HG02623 (cell line): Measurements from ENCODE around the gene SCARB1.

Source experiments
- ATAC-seq: cut with Tn5 transposase; IDR thresholded peaks from one replicate; pipeline ENCODE4 v1.9.1; 2021; ENCODE audit warnings: moderate library complexity; ENCODE audit not compliant: unreplicated experiment

SCARB1 gene

GRCh38 chr12:124844411-124845397 is 19.0 kb downstream of the SCARB1 start:
- no peak for ATAC-seq

GRCh38 chr12:124842800-124843510 is 20.7 kb downstream of the SCARB1 start:
- ATAC-seq: no peak

GRCh38 chr12:124842073-124842749 is 21.5 kb downstream of the SCARB1 start:
- ATAC-seq: no peak

- no peak for ATAC-seq
Measured at GRCh38 chr12:124841558-124841945, 22.1 kb downstream of the SCARB1 start.

GRCh38 chr12:124837958-124838803 is 25.5 kb downstream of the SCARB1 start:
- ATAC-seq: no peak

GRCh38 chr12:124837249-124837897 is 26.3 kb downstream of the SCARB1 start:
- no peak for ATAC-seq

GRCh38 chr12:124836759-124837158 is 26.9 kb downstream of the SCARB1 start:
- no peak for ATAC-seq

- no peak for ATAC-seq
Measured at GRCh38 chr12:124835656-124836410, 27.8 kb downstream of the SCARB1 start.

GRCh38 chr12:124834822-124835221 is 28.8 kb downstream of the SCARB1 start:
- no peak for ATAC-seq

GRCh38 chr12:124833693-124834122 is 30.0 kb downstream of the SCARB1 start:
- ATAC-seq: no peak

- no peak for ATAC-seq
Measured at GRCh38 chr12:124832856-124833255, 30.8 kb downstream of the SCARB1 start.

- no peak for ATAC-seq
Measured at GRCh38 chr12:124831590-124831989, 32.1 kb downstream of the SCARB1 start.

GRCh38 chr12:124830306-124830705 is 33.4 kb downstream of the SCARB1 start:
- no peak for ATAC-seq

GRCh38 chr12:124829708-124830304 is 33.9 kb downstream of the SCARB1 start:
- no peak for ATAC-seq

GRCh38 chr12:124829008-124829707 is 34.5 kb downstream of the SCARB1 start:
- ATAC-seq: no peak

GRCh38 chr12:124828264-124829007 is 35.2 kb downstream of the SCARB1 start:
- ATAC-seq: no peak

- no peak for ATAC-seq
Measured at GRCh38 chr12:124827588-124828184, 36.0 kb downstream of the SCARB1 start.
